ENCODE results near the gene CBLC. TPM values are rescaled to one million over a fixed set of nuclear protein-coding genes. Genes with fewer than 3 reads are reported as not detected.

Gene CBLC
- total RNA-seq, 4 donors from 2014 or later, result 64.3 to 87.0 (median 75.6) TPM

DNA sequence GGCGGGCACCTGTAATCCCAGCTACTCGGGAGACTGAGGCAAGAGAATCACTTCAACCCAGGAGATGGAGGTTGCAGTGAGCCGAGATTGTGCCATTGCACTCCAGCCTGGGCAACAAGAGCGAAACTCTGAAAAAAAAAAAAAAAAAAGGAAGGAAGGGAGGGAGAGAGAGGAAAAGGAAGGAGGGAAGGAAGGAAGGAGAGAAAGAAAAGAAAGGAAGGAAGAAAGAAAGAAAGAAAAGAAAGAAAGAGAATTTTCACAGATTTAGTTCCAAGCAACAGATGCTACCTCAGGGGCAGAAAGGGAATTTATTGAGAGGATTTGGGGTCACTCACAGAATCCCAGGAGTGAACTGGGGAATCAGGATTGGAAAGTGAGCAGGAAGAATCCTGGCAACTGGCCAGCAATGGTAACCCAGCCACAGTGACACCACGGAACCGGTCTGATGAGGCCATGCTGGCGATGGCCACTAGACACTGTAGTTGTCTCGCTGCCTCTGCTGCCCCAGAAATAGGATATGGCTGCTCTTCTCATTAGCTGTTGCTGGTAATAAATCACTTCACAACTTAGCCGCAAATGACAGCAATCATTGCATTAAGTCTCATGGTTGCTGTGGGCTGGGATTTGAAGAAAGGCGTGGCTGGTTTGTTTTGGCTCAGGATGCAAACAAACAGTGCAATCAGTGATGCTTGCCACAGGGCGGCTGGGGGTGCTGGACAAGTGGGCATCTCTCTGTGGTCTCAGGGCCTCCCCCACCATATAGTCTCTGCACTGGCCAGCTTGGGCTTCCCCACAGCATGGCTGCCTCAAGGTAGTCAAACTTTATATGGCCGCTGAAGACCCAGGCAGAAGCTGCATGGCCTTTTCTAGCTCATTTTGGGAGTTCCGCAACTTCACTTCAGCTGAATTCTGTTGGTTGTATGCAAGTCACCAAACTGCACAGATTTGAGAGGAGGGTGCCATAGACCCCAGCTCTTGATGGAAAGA lies 26.0 kb downstream of the CBLC start:
- no peak overlapping the region for H3K4me3 ChIP-seq (ENCODE audit: low read depth, poor library complexity, severe bottlenecking)
- DNase-seq (ENCODE audit: low spot score in 2 of 2), result no peak
- intact Hi-C loops (cut with DNase I; ENCODE audit: low total_unique reads), result no loop called here
- TF ChIP-seq CTCF (IDR thresholded peaks at IDR 0.05) (no peak), POLR2A (IDR thresholded peaks at IDR 0.05) (no peak)
- 85 to 90% methylated on average over 13 of the region's 13 CpGs for WGBS, 2 donors

- WGBS, 2 donors, result 70 to 76% methylated on average over 7 of the region's 7 CpGs
- no peak for DNase-seq (ENCODE audit: low spot score in 2 of 2)
- no peak for TF ChIP-seq POLR2A (IDR thresholded peaks at IDR 0.05)
- no peak for TF ChIP-seq CTCF (IDR thresholded peaks at IDR 0.05)
- H3K4me3 ChIP-seq (ENCODE audit: low read depth, poor library complexity, severe bottlenecking), result no peak overlapping the region
- intact Hi-C loops (cut with DNase I; ENCODE audit: low total_unique reads), result no loop called here
These were observed 28.6 kb downstream of the CBLC start for GRCh38 chr19:44806291-44806690.

- WGBS, 2 donors, result 52 to 64% methylated on average over 4 to 5 of the region's 5 CpGs
- peak; percentile 65 to 89 for DNase-seq (ENCODE audit: low spot score in 2 of 2)
These were observed 29.5 kb downstream of the CBLC start for GRCh38 chr19:44807162-44807561.

DNA sequence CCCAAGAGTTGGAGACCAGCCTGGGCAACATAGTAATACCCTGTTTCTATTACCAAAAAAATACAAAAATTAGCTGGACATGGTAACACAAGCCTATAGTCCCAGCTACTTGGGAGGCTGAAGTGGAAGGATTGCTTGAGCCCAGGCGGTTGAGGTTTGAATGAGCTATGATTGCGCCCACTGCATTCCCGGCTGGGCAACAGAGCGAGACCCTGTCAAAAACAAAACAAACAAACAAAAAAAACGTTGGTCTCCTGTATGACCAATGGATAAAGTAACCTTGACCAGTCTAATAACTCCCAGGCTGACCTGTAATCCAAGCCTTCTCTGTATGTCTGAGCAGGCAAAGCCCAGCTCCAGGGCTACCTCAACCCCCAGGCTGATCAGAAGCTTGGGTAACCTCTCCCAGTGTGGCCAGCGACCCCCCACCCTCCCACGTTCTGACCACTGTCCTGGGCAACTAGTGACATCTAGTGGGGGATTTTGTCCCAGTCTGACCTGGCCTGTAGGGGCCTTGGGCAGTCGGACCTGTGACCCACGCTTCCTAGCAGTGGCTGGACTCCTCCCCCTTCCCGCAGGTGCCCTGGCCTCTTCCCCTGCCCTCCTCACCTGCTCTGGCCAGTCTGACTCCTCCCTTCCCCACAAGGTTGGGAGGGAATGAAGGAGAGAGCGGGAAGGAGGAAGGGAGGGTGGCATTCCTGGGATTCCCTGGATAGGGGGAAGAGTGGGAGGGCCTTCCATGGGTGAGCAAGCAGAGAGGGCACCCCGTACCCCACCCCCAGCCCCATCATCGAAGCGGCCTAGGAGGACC lies 30.2 kb downstream of the CBLC start:
- no peak overlapping the region for H3K4me3 ChIP-seq (ENCODE audit: low read depth, poor library complexity, severe bottlenecking)
- intact Hi-C loops (cut with DNase I; ENCODE audit: low total_unique reads), result no loop called here
- TF ChIP-seq POLR2A (IDR thresholded peaks at IDR 0.05) (no peak), CTCF (IDR thresholded peaks at IDR 0.05) (no peak)
- DNase-seq (ENCODE audit: low spot score in 2 of 2), result no peak
- 28 to 32% methylated on average over 13 to 14 of the region's 14 CpGs for WGBS, 2 donors

More at GRCh38 chr19:44807162-44807561, 29.5 kb downstream of the CBLC start:
- intact Hi-C loops (cut with DNase I; ENCODE audit: low total_unique reads), result no loop called here
- TF ChIP-seq CTCF (IDR thresholded peaks at IDR 0.05), result no peak
- TF ChIP-seq POLR2A (IDR thresholded peaks at IDR 0.05), result no peak
- no peak overlapping the region for H3K4me3 ChIP-seq (ENCODE audit: low read depth, poor library complexity, severe bottlenecking)

DNA sequence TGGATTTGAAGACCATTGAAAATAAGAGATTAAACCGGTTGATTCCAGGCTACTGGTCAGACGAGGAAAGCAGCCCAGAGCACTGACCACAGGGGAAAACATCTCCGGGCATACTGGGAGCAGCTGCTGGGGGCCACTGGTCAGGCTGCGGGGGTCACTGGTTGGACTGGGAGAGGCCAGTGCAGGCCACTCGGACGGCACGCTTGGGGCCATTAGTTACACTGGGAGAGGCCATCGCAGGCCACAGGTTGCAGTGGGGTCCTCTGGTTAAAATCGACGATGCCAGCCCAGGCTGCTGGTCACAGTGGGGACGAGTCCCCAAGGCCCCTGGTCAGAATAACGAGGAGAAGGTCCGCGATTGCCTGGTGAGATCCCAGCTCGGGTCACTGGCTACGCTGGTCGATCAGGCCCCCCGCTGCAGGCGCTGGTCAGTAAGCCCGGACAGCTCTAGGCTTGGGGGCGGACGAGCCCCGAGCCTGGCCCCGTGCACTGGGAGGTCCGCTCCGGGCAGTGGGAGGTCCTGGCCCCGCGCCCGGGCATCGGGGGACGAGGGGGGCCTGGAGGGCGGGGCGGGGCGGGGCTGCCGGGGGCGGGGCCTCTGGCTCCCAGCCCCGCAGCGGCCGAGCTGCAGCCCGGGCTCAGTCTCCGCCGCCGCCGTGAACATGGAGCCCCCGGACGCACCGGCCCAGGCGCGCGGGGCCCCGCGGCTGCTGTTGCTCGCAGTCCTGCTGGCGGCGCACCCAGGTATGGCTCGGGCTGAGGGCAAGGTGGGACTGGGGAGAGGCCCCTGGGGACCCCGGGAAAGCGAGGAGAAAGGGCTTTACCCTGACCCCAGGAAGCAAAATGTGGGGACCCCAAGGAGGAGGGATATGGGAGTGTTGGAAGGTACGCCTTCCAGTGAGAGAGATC lies 31.0 kb downstream of the CBLC start, which contains the start of gene BCAM:
Gene BCAM (plus strand): TSS at position 641 of the 909 bp plus-strand sequence. CDS start 22 bp downstream, at position 663.
- TF ChIP-seq CTCF (IDR thresholded peaks at IDR 0.05) (no peak), POLR2A (IDR thresholded peaks at IDR 0.05) (no peak)
- whole genome bisulfite sequencing, 2 donors, result 3 to 10% methylated on average over 18 to 45 of the region's 59 CpGs
- peak within 1 kb of the TSS; percentile 26 for H3K4me3 ChIP-seq (ENCODE audit: low read depth, poor library complexity, severe bottlenecking)
- peak in 1 of 2 donors; percentile 93 for DNase-seq (ENCODE audit: low spot score in 2 of 2)
- intact Hi-C loops (cut with DNase I; ENCODE audit: low total_unique reads), result no loop called here

Measured in lower leg skin (tissue), 4 donors.